Peyer's patch (tissue), 4 donors: ENCODE results near the gene NLRP6. TPM values are rescaled to one million over a fixed set of nuclear protein-coding genes. Genes with fewer than 3 reads are reported as not detected.
"Not testable (repeated sequence)": the region's sequence is repeated elsewhere in the genome, so short reads cannot be mapped to it uniquely, and the experiment has no call there.

Experiments
- DNase-seq, 3 donors: peaks; one replicate each; pipeline ENCODE4 v3.0.0-alpha.2; 2017 to 2019
- H3K27ac ChIP-seq, 4 donors: fragments of 200-600 bp; sonication (generic); one replicate each; pipeline ENCODE4 v1.5.1; 2016 to 2019
- H3K27me3 ChIP-seq, 2 donors: fragments of 200-600 bp; sonication (generic); one replicate each; pipeline ENCODE4 v1.5.1; 2019
- H3K36me3 ChIP-seq, 3 donors: fragments of 200-600 bp; sonication (generic); one replicate each; pipeline ENCODE4 v1.5.1; 2016 to 2019
- H3K4me1 ChIP-seq, 4 donors: fragments of 200-600 bp; sonication (generic); one replicate each; pipeline ENCODE4 v1.5.1; 2016 to 2019
- H3K4me3 ChIP-seq, 4 donors: fragments of 200-600 bp; sonication (generic); 1 replicate in 3 of 4; 2 replicates in 1 of 4; pipeline ENCODE4 v1.5.1; 2016 to 2019; ENCODE audit warnings: mild to moderate bottlenecking in 1 of 4
- H3K9me3 ChIP-seq, 4 donors: fragments of 200-600 bp; sonication (generic); one replicate each; pipeline ENCODE4 v1.5.1; 2016 to 2019; ENCODE audit warnings: mild to moderate bottlenecking in 1 of 4
- CTCF ChIP-seq, 6 experiments: fragments of 450-650 bp in 4 of 6; fragments of 200-600 bp in 2 of 6; sonication (generic) in 1 of 6; IDR thresholded peaks; one replicate each; pipeline ENCODE4 v1.5.1; 2017 to 2019; ENCODE audit warnings: antibody characterized with exemption in 6 of 6, mild to moderate bottlenecking in 3 of 6, moderate library complexity in 1 of 6
- POLR2A ChIP-seq, 2 donors: fragments of 450-650 bp; IDR thresholded peaks; one replicate each; pipeline ENCODE4 v1.5.1; 2017; ENCODE audit warnings: antibody characterized with exemption in 2 of 2, mild to moderate bottlenecking in 2 of 2, moderate library complexity in 2 of 2
- total RNA-seq, 4 donors: library from RNA; depleted of rRNA; stranded (reverse); fragments of >200 nt; gene quantifications; one replicate each; pipeline ENCODE4 v1.1.0, GENCODE V29; 2016

Gene NLRP6
- total RNA-seq, 4 donors from 2014 or later = 109 to 687 (median 492) TPM

GRCh38 chr11:286977-287820 lies 9.0 kb downstream of the NLRP6 start:
- H3K27me3 ChIP-seq, H3K9me3 ChIP-seq: not testable (repeated sequence)
- peak in 1 of 2 donors; percentile 7 for TF ChIP-seq POLR2A (IDR thresholded peaks at IDR 0.05)
- H3K4me1 ChIP-seq = peaks cover 0 to 27% (median 5%) of the 10 kb centered on the region in 4 donors
- H3K4me3 ChIP-seq = peak overlapping the region; percentile 62 to 87 (median 70)
- DNase-seq = peak; percentile 68 to 91 (median 78)
- peak overlapping the region; percentile 88 to 96 (median 92) for H3K27ac ChIP-seq
- H3K36me3 ChIP-seq = peaks cover 0 to 14% (median 0%) of the 10 kb centered on the region in 3 donors

- H3K4me3 ChIP-seq = peak overlapping the region; percentile 62 to 87 (median 70)
- no peaks in the 10 kb centered on the region for H3K9me3 ChIP-seq
- peaks cover 0 to 8% (median 0%) of the 10 kb centered on the region in 3 donors for H3K36me3 ChIP-seq
- peak; percentile 53 to 86 (median 84) for DNase-seq
- peaks cover 0 to 20% (median 4%) of the 10 kb centered on the region in 4 donors for H3K4me1 ChIP-seq
- peak overlapping the region; percentile 88 to 96 (median 92) for H3K27ac ChIP-seq
- TF ChIP-seq POLR2A (IDR thresholded peaks at IDR 0.05) (peak; percentile 72 to 76), CTCF (IDR thresholded peaks at IDR 0.05) (no peak)
- no peaks in the 10 kb centered on the region for H3K27me3 ChIP-seq
These were observed 9.7 kb downstream of the NLRP6 start for GRCh38 chr11:287821-288477.

GRCh38 chr11:288478-289397 lies 10.5 kb downstream of the NLRP6 start, which contains the start of gene PGGHG:
TSS of gene PGGHG (plus strand) at chr11:289126. CDS start at chr11:289817, 691 bp downstream.
- peak within 1 kb of the TSS; percentile 62 to 87 (median 70) for H3K4me3 ChIP-seq
- peaks cover 0 to 20% (median 4%) of the 10 kb centered on the region in 4 donors for H3K4me1 ChIP-seq
- peak; percentile 38 to 48 for TF ChIP-seq POLR2A (IDR thresholded peaks at IDR 0.05)
- TF ChIP-seq CTCF (IDR thresholded peaks at IDR 0.05) = no peak
- peak; percentile 76 to 93 (median 90) for DNase-seq
- H3K9me3 ChIP-seq = no peaks in the 10 kb centered on the region
- peak within 1 kb of the TSS; percentile 88 to 96 (median 92) for H3K27ac ChIP-seq
- H3K27me3 ChIP-seq = no peaks in the 10 kb centered on the region
- H3K36me3 ChIP-seq = peaks cover 0 to 16% (median 0%) of the 10 kb centered on the region in 3 donors

GRCh38 chr11:289398-289711 lies 11.1 kb downstream of the NLRP6 start:
- Histone ChIP-seq H3K27ac (peak overlapping the region; percentile 88 to 96 (median 92)), H3K9me3 (no peaks in the 10 kb centered on the region)

More at GRCh38 chr11:289398-289711, 11.1 kb downstream of the NLRP6 start:
- Histone ChIP-seq H3K4me1 (peaks cover 0 to 20% (median 4%) of the 10 kb centered on the region in 4 donors), H3K27me3 (no peaks in the 10 kb centered on the region), H3K4me3 (peak overlapping the region; percentile 62 to 87 (median 70)), H3K36me3 (peaks cover 0 to 18% (median 0%) of the 10 kb centered on the region in 3 donors)
- no peak for TF ChIP-seq CTCF (IDR thresholded peaks at IDR 0.05)
- TF ChIP-seq POLR2A (IDR thresholded peaks at IDR 0.05) = no peak
- DNase-seq = peak in 1 of 3 donors; percentile 55
